Measurements from ENCODE around the gene NCAM1. TPM values are rescaled to one million over a fixed set of nuclear protein-coding genes. Genes with fewer than 3 reads are reported as not detected.
"Not testable (repeated sequence)": the region's sequence is repeated elsewhere in the genome, so short reads cannot be mapped to it uniquely, and the experiment has no call there.

NCAM1 gene
- total RNA-seq, 2 donors from 2014 or later = 42.0 to 69.2 TPM

DNA sequence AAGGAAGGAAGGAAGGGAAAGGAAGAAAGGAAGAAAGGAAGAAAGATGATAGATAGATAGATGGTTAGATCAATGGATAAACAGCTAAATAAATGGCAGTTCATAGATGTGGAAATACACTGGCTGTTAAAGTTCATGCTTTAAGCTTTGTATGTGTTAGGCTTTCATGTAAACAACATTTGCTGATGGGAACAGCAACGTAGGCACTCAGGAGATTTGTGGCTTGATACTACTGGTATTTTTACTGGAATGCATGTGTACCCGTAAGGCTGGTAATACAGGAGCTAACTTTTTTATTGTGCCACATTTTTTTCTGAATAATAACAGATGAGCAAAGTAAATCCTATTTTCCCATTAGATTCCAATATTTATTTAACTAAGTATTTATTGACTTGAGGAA lies 85.6 kb downstream of the NCAM1 start:
- TF ChIP-seq, protein P1, sequence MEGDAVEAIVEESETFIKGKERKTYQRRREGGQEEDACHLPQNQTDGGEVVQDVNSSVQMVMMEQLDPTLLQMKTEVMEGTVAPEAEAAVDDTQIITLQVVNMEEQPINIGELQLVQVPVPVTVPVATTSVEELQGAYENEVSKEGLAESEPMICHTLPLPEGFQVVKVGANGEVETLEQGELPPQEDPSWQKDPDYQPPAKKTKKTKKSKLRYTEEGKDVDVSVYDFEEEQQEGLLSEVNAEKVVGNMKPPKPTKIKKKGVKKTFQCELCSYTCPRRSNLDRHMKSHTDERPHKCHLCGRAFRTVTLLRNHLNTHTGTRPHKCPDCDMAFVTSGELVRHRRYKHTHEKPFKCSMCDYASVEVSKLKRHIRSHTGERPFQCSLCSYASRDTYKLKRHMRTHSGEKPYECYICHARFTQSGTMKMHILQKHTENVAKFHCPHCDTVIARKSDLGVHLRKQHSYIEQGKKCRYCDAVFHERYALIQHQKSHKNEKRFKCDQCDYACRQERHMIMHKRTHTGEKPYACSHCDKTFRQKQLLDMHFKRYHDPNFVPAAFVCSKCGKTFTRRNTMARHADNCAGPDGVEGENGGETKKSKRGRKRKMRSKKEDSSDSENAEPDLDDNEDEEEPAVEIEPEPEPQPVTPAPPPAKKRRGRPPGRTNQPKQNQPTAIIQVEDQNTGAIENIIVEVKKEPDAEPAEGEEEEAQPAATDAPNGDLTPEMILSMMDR (IDR thresholded peaks at IDR 0.05) = no peak
- Histone ChIP-seq H3K9me3 (no peaks in the 10 kb centered on the region), H3K4me1 (ENCODE audit: control insufficient read depth in 1 of 2, low read depth in 2 of 2) (no peaks in the 10 kb centered on the region), H3K27me3 (replicated peaks; ENCODE audit: insufficient read depth) (no peaks in the 10 kb centered on the region), H3K4me3 (no peak overlapping the region), H3K36me3 (no peaks in the 10 kb centered on the region), H3K27ac (no peak overlapping the region)
- DNase-seq (ENCODE audit: low spot score) (no peak), ATAC-seq (ENCODE audit: insufficient number of reproducible peaks, low FRiP score, low read depth) (no peak)

- Histone ChIP-seq H3K36me3 (no peaks in the 10 kb centered on the region), H3K27ac (no peak overlapping the region), H3K4me1 (ENCODE audit: control insufficient read depth in 1 of 2, low read depth in 2 of 2) (no peaks in the 10 kb centered on the region), H3K9me3 (no peaks in the 10 kb centered on the region), H3K27me3 (replicated peaks; ENCODE audit: insufficient read depth) (no peaks in the 10 kb centered on the region), H3K4me3 (no peak overlapping the region)
- DNase-seq (ENCODE audit: low spot score) (no peak), ATAC-seq (ENCODE audit: insufficient number of reproducible peaks, low FRiP score, low read depth) (no peak)
- TF ChIP-seq, protein P1 (IDR thresholded peaks at IDR 0.05) = no peak
These were observed 87.9 kb downstream of the NCAM1 start for GRCh38 chr11:113048820-113049768.

DNA sequence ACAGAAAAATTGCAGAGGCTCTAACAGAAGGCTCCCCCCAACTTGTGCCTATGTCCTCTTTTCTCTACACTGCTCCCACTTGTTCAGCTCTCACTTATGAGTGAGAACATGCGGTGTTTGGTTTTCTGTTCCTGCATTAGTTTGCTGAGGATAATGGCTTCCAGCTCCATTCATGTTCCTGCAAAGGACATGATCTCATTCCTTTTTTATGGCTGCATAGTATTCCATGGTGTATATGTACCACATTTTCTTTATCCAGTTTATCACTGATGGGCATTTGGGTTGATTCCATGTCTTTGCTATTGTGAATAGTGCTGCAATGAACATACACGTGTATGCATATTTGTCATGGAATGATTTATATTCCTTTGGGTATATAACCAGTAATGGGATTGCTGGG lies 91.8 kb downstream of the NCAM1 start:
- not testable (repeated sequence) for H3K9me3 ChIP-seq; DNase-seq (ENCODE audit: low spot score); H3K36me3 ChIP-seq; H3K4me3 ChIP-seq; H3K4me1 ChIP-seq (ENCODE audit: control insufficient read depth in 1 of 2, low read depth in 2 of 2); H3K27ac ChIP-seq; ATAC-seq (ENCODE audit: insufficient number of reproducible peaks, low FRiP score, low read depth); H3K27me3 ChIP-seq (replicated peaks; ENCODE audit: insufficient read depth)

- no peaks in the 10 kb centered on the region for H3K36me3 ChIP-seq
- no peaks in the 10 kb centered on the region for H3K27me3 ChIP-seq (replicated peaks; ENCODE audit: insufficient read depth)
- TF ChIP-seq, protein P1 (IDR thresholded peaks at IDR 0.05) = no peak
- DNase-seq (ENCODE audit: low spot score) = no peak
- H3K27ac ChIP-seq = no peak overlapping the region
- ATAC-seq (ENCODE audit: insufficient number of reproducible peaks, low FRiP score, low read depth) = no peak
- no peaks in the 10 kb centered on the region for H3K9me3 ChIP-seq
- H3K4me3 ChIP-seq = no peak overlapping the region
- no peaks in the 10 kb centered on the region for H3K4me1 ChIP-seq (ENCODE audit: control insufficient read depth in 1 of 2, low read depth in 2 of 2)
These were observed 95.8 kb downstream of the NCAM1 start for GRCh38 chr11:113057038-113057437.

- Histone ChIP-seq H3K9me3 (no peaks in the 10 kb centered on the region), H3K4me1 (ENCODE audit: control insufficient read depth in 1 of 2, low read depth in 2 of 2) (no peaks in the 10 kb centered on the region), H3K36me3 (no peaks in the 10 kb centered on the region), H3K4me3 (no peak overlapping the region), H3K27ac (no peak overlapping the region), H3K27me3 (replicated peaks; ENCODE audit: insufficient read depth) (no peaks in the 10 kb centered on the region)
- TF ChIP-seq, protein P1 (IDR thresholded peaks at IDR 0.05) = no peak
- DNase-seq (ENCODE audit: low spot score) (no peak), ATAC-seq (ENCODE audit: insufficient number of reproducible peaks, low FRiP score, low read depth) (no peak)
These were observed 98.3 kb downstream of the NCAM1 start for GRCh38 chr11:113059548-113059947.

Data from thoracic aorta (tissue), 2 donors.